ENCODE data around the gene TMEM109. TPM values are rescaled to one million over a fixed set of nuclear protein-coding genes. Genes with fewer than 3 reads are reported as not detected.

TMEM109 gene
- total and polyA plus RNA-seq, 2 of the 8 experiments (the other 6 are each of a cell fraction or from before 2014, with no cell fraction given) = 27.3 to 30.3 TPM

- peak in 1 of 2 experiments; percentile 75; a peak in 2 of 4 replicates for TF ChIP-seq SIN3A (conservative IDR thresholded peaks at IDR 0.05 in 1 of 2, IDR thresholded peaks at IDR 0.05 in 1 of 2; ENCODE audit: low read depth in 1 of 2, low read length in 2 of 2)
- no peak for TF ChIP-seq BACH1 (IDR thresholded peaks at IDR 0.05; ENCODE audit: low read length)
- no peak for TF ChIP-seq CHD7 (IDR thresholded peaks at IDR 0.05; ENCODE audit: insufficient replicate concordance, low read length)
- no peak for TF ChIP-seq GTF2F1 (IDR thresholded peaks at IDR 0.05; ENCODE audit: borderline replicate concordance, low read depth, low read length)
- TF ChIP-seq JUN (IDR thresholded peaks at IDR 0.05; ENCODE audit: low read depth, low read length) = no peak
- peak; percentile 58; the same call in 1 of the 2 replicates for TF ChIP-seq YY1 (IDR thresholded peaks at IDR 0.05; ENCODE audit: low read depth, low read length)
- peak; percentile 44 to 74; a peak in 2 of 4 replicates for TF ChIP-seq HDAC2 (IDR thresholded peaks at IDR 0.05; ENCODE audit: borderline replicate concordance in 1 of 2, low read depth in 2 of 2, low read length in 2 of 2)
- no peak for TF ChIP-seq EGR1 (IDR thresholded peaks at IDR 0.05; ENCODE audit: borderline replicate concordance, low read depth, low read length)
- 0 out of 2 replicates have a peak, but pooled peaks have one; percentile 31 for TF ChIP-seq SP4 (IDR thresholded peaks at IDR 0.05; ENCODE audit: low read length)
These were observed 7.6 kb upstream of the TMEM109 start, which contains the start of gene PRPF19 (continued) for GRCh38 chr11:60906132-60906972.
